Keratinocyte (primary cell): ENCODE results near the gene CELF2. TPM values are rescaled to one million over a fixed set of nuclear protein-coding genes. Genes with fewer than 3 reads are reported as not detected.

Experiments
- DNase-seq: peaks from one replicate; pipeline ENCODE4 v3.0.0-alpha.2; 2011; ENCODE audit warnings: low read depth, missing footprints, low spot score
- FAIRE-seq: peaks from 2 replicates; lab custom pipeline; 2011; peaks lifted over from hg19 to GRCh38; lab: Jason Lieb, UNC
- H2AFZ ChIP-seq: 2 replicates; pipeline ENCODE4 v1.6.0; 2012; ENCODE audit warnings: low read length, control low read depth, inconsistent platforms; ENCODE audit not compliant: control insufficient read depth
- H3K27ac ChIP-seq: 2 replicates; pipeline ENCODE4 v1.5.1; 2011; ENCODE audit warnings: low read length; ENCODE audit not compliant: control insufficient read depth, insufficient read depth
- H3K27me3 ChIP-seq: 3 replicates; pipeline ENCODE4 v1.6.0; 2011; ENCODE audit warnings: low read length; ENCODE audit not compliant: control insufficient read depth, insufficient read depth; ENCODE audit errors: extremely low read depth
- H3K36me3 ChIP-seq, 2 experiments: 2 replicates in 1 of 2; 3 replicates in 1 of 2; pipeline ENCODE4 v1.5.1; 2011; ENCODE audit warnings: low read length in 2 of 2, mild to moderate bottlenecking in 1 of 2; ENCODE audit not compliant: control insufficient read depth in 2 of 2, insufficient read depth in 2 of 2; ENCODE audit errors: extremely low read depth in 1 of 2
- H3K4me1 ChIP-seq: 3 replicates; pipeline ENCODE4 v1.5.1; 2011; ENCODE audit warnings: low read length; ENCODE audit not compliant: control insufficient read depth, insufficient read depth; ENCODE audit errors: extremely low read depth
- H3K4me2 ChIP-seq: 3 replicates; pipeline ENCODE4 v1.6.0; 2011; ENCODE audit warnings: low read depth, low read length; ENCODE audit not compliant: control insufficient read depth, insufficient read depth; ENCODE audit errors: extremely low read depth
- H3K4me3 ChIP-seq, 3 experiments: fragments of 200-600 bp in 1 of 3; sonication (generic) in 1 of 3; 2 replicates in 2 of 3; 3 replicates in 1 of 3; pipeline ENCODE4 v1.5.1; 2011 to 2016; ENCODE audit warnings: low read length in 3 of 3, mild to moderate bottlenecking in 3 of 3, control low read depth in 2 of 3, inconsistent platforms in 1 of 3, low read depth in 1 of 3, mixed read lengths in 1 of 3, mixed run types in 1 of 3, moderate library complexity in 1 of 3; ENCODE audit not compliant: control insufficient read depth in 2 of 3, insufficient read depth in 2 of 3; ENCODE audit errors: extremely low read depth in 1 of 3
- H3K79me2 ChIP-seq: 2 replicates; pipeline ENCODE4 v1.6.0; 2012; ENCODE audit warnings: low read length; ENCODE audit not compliant: control insufficient read depth, insufficient read depth
- H3K9ac ChIP-seq: 3 replicates; pipeline ENCODE4 v1.6.0; 2011; ENCODE audit warnings: low read length; ENCODE audit not compliant: control insufficient read depth, insufficient read depth; ENCODE audit errors: extremely low read depth
- H3K9me1 ChIP-seq: 3 replicates; pipeline ENCODE4 v1.6.0; 2011; ENCODE audit warnings: low read length; ENCODE audit not compliant: control insufficient read depth, insufficient read depth; ENCODE audit errors: extremely low read depth
- H3K9me3 ChIP-seq: 2 replicates; pipeline ENCODE4 v1.5.1; 2012; ENCODE audit warnings: low read depth, low read length; ENCODE audit not compliant: control insufficient read depth
- H4K20me1 ChIP-seq: 3 replicates; pipeline ENCODE4 v1.6.0; 2011; ENCODE audit warnings: low read length; ENCODE audit not compliant: control insufficient read depth, insufficient read depth; ENCODE audit errors: extremely low read depth
- CTCF ChIP-seq, 3 experiments: IDR thresholded peaks in 1 of 3; conservative IDR thresholded peaks in 1 of 3; optimal IDR thresholded peaks in 1 of 3; 2 replicates in 2 of 3; 3 replicates in 1 of 3; pipeline versions ENCODE3 to v1.5.1; 2011; ENCODE audit warnings: low read length in 3 of 3, mild to moderate bottlenecking in 3 of 3, moderate library complexity in 2 of 3, control low read depth in 1 of 3, inconsistent platforms in 1 of 3; ENCODE audit not compliant: insufficient read depth in 2 of 3; ENCODE audit errors: extremely low read depth in 1 of 3
- EZH2 ChIP-seq: IDR thresholded peaks from one replicate; pipeline ENCODE4 v1.6.1; 2012; ENCODE audit warnings: inconsistent platforms, mild to moderate bottlenecking, low read length, moderate library complexity
- dilution Hi-C: fragments of 300-500 bp; cut with MboI; formaldehyde crosslinking; loops from one replicate; pipeline ENCODE4 v1.7.0; 2020; ENCODE audit warnings: low sequenced_read_pairs; ENCODE audit not compliant: extremely low pct_ligation_motif_present
- polyA plus RNA-seq, 5 experiments: library from polyadenylated mRNA; depleted of rRNA in 3 of 5; stranded (reverse) in 3 of 5; stranded (forward) in 1 of 5; unstranded in 1 of 5; fragments of >200 nt; gene quantifications; 1 replicate in 1 of 5; 2 replicates in 3 of 5; 3 replicates in 1 of 5; pipeline versions ENCODE4 v1.2.1 to v1.2.3, GENCODE V29; 2011 to 2012; ENCODE audit warnings: missing spikeins in 2 of 5, low read depth in 1 of 5, low replicate concordance in 1 of 5

The CELF2 gene
- polyA plus RNA-seq, 1 donor (not counting 4 experiments of a cell fraction or from before 2014, with no cell fraction given): 9.8 TPM

- no peaks in the 10 kb centered on the region for H3K27me3 ChIP-seq
- dilution Hi-C loops: no loop called here
- FAIRE-seq: no peak
Observed at GRCh38 chr10:11153766-11154165, 136.1 kb downstream of the CELF2 start.

DNA sequence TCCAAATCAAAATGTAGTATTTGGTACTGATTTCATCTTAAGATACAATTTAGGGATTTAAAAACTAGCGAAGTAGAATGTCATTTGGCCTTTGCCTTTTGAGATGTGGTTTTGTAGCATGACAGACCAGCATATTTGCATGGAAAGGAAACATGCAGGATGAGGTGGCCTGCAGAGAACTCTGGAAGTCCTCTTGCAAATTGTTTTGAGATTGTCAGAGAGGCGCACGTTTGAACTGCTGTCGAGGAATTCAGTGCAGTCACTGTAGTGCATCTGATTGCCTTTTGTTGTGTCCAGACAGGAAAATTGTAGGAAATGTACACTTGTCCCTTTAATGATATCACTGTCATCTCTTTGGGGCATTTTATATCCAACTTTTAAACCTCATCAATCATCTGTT is 136.7 kb downstream of the CELF2 start:
- H3K4me2 ChIP-seq: no peak overlapping the region
- no peaks in the 10 kb centered on the region for H3K79me2 ChIP-seq
- no peaks in the 10 kb centered on the region for H4K20me1 ChIP-seq
- H3K36me3 ChIP-seq: no peaks in the 10 kb centered on the region
- H3K9me3 ChIP-seq: no peaks in the 10 kb centered on the region
- dilution Hi-C loops: no loop called here
- H3K27ac ChIP-seq: no peak overlapping the region
- no peak overlapping the region for H2AFZ ChIP-seq
- TF ChIP-seq CTCF (optimal IDR thresholded peaks at IDR 0.05 in 1 of 3, IDR thresholded peaks at IDR 0.05 in 1 of 3, conservative IDR thresholded peaks at IDR 0.05 in 1 of 3; ENCODE audit: extremely low read depth in 1 of 3, insufficient read depth in 2 of 3, low read length in 3 of 3): no peak
- no peak for TF ChIP-seq EZH2
- H3K4me1 ChIP-seq: no peaks in the 10 kb centered on the region
- DNase-seq: no peak
- no peaks in the 10 kb centered on the region for H3K9me1 ChIP-seq
- no peak for FAIRE-seq
- no peak overlapping the region for H3K9ac ChIP-seq
- no peak overlapping the region for H3K4me3 ChIP-seq
- H3K27me3 ChIP-seq: no peaks in the 10 kb centered on the region

More at GRCh38 chr10:11153766-11154165, 136.1 kb downstream of the CELF2 start:
- no peaks in the 10 kb centered on the region for H3K79me2 ChIP-seq
- no peak overlapping the region for H3K4me3 ChIP-seq
- DNase-seq: no peak
- H3K4me1 ChIP-seq: no peaks in the 10 kb centered on the region
- no peak overlapping the region for H3K27ac ChIP-seq
- no peak overlapping the region for H3K9ac ChIP-seq
- TF ChIP-seq CTCF (optimal IDR thresholded peaks at IDR 0.05 in 1 of 3, IDR thresholded peaks at IDR 0.05 in 1 of 3, conservative IDR thresholded peaks at IDR 0.05 in 1 of 3; ENCODE audit: extremely low read depth in 1 of 3, insufficient read depth in 2 of 3, low read length in 3 of 3) (no peak), EZH2 (no peak)
- no peaks in the 10 kb centered on the region for H3K9me3 ChIP-seq
- H3K36me3 ChIP-seq: no peaks in the 10 kb centered on the region
- H3K9me1 ChIP-seq: no peaks in the 10 kb centered on the region
- H3K4me2 ChIP-seq: no peak overlapping the region
- H2AFZ ChIP-seq: no peak overlapping the region
- H4K20me1 ChIP-seq: no peaks in the 10 kb centered on the region
